Stimulated activated CD4-positive, alpha-beta T cell treated with anti-CD3 and anti-CD28 coated beads, TNF-alpha, amount 100 ng/mL, for 4 hours (primary cell): ENCODE measurements around the gene TTC23L.

Experiments used
- DNase-seq, 3 experiments: peaks; one replicate each; pipeline ENCODE4 v3.0.0-alpha.2; 2020; ENCODE audit warnings: low read depth in 3 of 3

TTC23L gene

DNA sequence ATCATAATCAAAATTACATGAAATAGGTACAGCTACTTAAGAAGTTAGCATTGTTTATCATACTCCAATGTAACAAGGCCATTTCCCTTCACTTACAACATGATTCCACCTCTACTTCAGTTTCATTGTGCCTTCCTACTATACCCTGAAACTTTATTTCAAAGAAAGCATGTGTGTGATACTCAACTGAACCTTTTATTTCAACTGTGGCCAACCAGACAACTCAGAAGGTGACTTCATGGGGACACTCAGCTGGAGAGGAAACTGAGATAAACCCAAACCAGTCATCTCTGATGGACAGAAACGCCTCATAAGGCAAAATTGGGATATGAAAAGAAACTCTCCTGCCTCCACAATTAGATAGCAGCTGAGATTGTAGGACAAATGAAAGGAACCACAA, 5.9 kb upstream of the TTC23L start:
- no peak for DNase-seq

- no peak for DNase-seq
Measured at GRCh38 chr5:34833976-34834793, 4.8 kb upstream of the TTC23L start.

GRCh38 chr5:34834794-34835089, 4.2 kb upstream of the TTC23L start:
- no peak for DNase-seq

- no peak for DNase-seq
Measured at GRCh38 chr5:34835664-34836063, 3.3 kb upstream of the TTC23L start.

GRCh38 chr5:34841816-34842215, 2.9 kb downstream of the TTC23L start:
- DNase-seq, result no peak

DNA sequence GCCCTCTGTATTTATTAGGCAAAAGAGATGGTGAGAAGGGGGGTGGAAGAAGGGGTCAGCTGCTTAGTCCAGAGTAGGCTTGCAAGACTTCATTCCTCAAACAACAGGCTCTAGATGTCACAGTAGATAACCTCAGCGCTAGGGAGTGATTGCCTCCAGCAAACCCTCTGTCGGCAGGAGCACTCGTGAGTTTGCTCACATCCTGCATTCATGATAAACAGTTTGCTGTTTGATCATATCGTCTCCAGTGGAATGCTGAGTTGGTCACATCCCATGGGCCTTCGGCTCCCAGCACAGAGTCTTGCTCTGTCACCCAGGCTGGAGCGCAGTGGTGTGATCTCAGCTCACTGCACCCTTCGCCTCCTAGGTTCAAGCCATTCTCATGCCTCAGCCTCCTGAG, 3.6 kb downstream of the TTC23L start:
- no peak for DNase-seq

DNA sequence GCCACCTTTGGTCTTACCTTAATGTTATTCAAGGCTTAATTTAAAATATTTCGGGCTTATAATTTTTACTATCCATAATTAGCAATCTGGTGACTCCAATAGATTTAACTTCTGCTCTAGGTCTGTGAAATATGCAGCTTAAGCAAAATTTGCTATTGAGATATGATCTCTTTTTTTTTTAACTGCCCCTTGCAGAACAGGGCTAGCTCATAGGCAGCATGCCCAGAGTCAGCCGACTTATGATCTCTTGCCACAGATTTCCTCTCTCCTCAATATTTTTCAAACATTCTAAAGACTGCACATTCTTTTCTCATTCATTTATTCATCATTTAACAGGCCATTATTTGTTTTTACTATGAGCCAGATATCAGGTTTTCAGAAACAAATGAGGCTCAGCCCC, 4.5 kb downstream of the TTC23L start:
- no peak for DNase-seq

- DNase-seq, result no peak
Measured at GRCh38 chr5:34844106-34844505, 5.1 kb downstream of the TTC23L start.

DNA sequence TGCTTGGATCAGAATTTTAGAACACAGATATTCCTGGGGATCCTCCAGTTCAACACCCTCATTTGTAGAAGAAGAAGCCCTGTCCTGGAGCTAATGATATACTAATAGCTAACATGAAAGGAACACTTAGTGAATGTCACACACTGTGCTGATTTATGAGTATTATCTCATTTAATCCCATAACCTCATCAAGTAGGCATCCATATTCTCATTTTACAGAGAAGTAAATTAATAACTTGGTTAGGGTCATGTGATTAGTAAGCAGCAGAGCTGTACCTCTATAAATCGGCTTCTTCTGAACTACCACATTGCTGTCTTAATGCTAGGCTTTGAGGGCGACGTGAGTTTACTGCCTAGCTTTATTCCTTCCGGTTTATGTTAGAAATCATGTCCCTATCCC, 6.0 kb downstream of the TTC23L start:
- no peak for DNase-seq

DNA sequence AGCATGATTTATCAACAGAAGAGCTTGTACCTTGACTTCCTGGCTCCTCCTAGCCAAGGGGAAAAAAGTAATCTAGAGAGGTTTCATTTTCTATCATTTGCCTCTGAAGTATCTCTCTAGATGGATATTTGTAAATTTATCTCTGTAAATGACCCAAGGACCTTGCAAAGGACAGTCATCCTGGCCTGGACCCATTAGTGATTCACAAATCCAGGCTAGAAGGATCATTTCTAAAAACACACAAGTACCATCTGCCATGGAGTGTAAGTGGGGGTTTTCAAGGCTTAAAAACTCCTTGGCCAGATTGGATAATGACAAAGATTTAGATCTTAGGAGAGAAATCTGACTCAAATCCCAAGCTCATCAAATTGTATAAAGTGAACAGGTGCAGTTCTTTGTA, 8.1 kb downstream of the TTC23L start:
- no peak for DNase-seq

- DNase-seq, result no peak
Measured at GRCh38 chr5:34847552-34847951, 8.6 kb downstream of the TTC23L start.

DNA sequence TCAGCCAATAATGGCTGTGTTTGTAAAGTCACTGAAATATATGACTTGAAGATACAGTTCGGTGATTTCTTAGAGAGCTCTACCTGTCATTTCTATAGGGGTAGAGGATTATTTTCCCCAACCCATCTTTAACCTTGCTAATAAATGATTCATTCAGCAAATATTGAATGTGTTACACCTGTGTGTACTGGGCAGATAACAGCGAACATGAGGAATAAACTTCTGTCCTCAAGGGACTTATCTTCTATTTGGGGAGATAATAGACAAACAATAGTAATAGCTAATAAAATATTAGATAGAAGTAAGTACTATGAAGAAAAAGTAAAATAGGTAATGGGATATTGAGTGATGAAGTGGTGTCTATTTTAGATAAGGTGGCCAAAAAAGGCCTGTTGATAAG, 9.3 kb downstream of the TTC23L start:
- no peak for DNase-seq

DNA sequence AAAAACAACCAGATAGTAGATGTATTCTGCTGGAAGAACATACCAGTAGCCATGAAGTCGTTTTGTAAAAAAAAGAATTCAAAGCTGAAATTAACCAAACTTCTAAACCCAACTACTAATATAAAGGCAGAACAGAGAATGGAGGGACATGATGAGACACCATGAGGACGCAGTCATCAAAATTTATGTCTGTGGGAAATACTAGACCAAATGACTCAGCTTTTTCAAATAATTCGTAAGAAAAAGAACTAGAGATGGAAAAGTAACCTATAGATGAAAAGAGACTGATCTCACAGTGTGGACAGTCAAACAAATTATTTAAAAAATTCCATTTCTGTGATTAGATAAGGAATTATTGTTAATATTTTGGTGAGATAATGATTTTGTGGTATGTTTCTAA, 10.3 kb downstream of the TTC23L start:
- DNase-seq, result no peak

- no peak for DNase-seq
Measured at GRCh38 chr5:34854459-34855174, 15.7 kb downstream of the TTC23L start.

DNA sequence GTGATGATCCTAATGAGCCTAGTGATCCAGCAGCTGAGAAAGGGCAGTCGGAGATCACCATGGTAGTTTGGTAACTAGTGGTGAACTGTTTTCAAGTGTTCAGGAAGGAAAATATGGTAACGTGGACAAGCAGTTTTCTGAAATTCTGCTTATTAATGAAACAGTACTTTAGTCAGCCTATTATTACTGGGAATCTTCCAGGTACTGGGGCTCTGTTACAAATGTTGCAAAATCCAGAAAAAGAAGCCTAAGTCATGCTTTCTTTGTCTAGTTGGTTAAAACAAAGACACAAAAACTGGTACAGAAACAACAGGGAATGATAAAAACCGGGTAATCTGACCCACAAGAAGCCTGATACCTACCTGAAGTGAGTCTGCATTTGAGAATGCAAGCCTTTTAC, 18.2 kb downstream of the TTC23L start:
- DNase-seq, result no peak

DNA sequence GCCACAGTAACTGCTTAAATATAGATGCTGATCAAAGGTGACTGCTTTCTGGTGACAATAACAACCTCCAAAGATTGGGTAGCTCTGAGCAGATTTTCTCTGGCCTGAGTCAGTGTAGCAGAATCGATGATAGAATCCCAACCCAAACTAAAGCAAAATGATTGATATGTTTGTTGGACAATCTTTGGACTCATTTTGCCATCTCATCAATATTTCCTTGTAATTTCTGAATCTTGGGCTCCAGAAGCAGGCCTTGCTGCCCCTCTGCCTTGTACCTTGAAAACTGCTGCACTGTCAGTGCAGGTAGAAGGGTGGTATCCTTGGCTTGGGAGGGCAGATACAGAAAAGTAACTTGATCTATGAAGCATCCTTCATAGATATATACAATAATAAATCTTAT, 18.9 kb downstream of the TTC23L start:
- DNase-seq, result no peak

DNA sequence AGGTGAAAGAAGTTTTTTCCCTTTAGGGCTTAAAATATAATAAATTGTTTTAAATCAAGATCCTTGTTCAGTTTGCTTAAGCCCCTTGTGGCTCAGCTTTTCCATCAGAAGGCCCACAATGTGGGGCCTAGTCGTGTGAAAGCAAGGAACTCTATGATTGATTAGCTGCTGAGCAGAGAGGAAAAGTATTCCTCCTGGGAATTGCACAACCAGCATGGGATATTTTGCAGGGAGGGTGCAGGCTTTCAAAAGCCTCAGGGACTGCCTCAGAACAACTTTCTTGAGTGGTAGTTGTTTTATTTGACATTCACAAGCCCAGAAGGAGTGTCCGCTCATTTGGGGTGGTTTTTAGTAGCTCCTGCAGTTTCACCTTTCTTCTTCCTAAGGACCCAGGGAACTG, 19.8 kb downstream of the TTC23L start:
- no peak for DNase-seq

DNA sequence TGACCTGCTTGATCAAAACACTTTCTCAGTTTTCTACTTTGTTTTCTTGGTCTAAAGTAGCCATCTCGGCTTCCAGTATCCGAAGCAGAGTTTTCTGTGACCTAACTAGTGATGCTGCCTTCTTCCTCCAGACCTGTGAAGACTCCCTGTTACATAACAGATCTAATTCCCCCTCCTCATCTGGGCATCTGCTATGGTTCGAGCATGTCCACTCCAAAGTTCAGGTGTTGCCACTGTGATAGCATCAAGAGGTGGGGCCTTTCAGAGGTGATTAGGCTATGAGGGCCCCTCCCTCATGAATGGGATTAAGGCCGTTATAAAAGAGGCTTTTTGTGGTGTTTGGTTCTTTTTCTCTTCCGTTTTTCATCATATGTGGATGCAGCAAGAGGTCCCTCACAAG, 20.3 kb downstream of the TTC23L start:
- no peak for DNase-seq

DNA sequence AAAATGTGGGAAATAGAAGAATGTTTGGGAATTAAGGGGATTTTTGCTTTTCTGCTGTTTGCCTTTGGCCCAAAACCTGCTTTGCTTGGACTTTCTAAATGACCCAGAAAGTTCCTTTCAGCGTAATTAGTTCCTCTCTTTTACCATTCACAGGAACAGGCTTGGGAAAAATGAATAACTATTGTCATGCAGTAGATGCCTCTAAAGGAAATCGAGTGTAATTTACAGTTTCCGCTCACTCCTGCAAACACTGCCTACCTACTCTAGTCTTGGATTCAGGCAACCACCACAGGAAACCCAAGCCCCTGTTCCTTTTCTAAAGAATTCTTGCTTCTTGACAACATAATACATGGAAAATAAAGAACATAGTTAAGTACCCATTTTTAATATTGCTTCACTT, 25.0 kb downstream of the TTC23L start:
- no peak for DNase-seq

- no peak for DNase-seq
Measured at GRCh38 chr5:34865091-34865490, 26.1 kb downstream of the TTC23L start.

DNA sequence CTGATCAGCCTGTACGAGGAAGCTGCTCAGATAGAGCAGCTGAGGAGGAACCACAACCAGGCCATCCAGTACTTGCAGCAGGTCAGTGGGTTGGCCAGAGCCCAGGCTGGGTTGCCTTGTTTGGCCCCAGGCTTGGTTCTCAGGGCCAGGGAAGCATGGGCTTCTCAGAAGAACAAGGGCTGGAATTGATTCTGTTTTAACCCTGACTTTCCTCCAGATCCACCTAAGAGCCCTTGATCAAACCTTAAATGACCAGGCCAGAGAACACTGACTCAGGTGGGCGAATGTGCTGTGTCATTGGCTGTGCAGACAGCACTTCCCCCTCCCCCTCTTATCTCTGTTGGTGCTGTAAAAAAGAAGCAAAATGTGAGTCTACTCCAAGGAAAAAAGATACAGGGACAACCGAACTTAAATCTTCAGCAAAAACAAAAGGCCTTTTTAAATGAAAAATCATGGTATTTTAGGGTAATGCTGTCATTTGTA, 28.1 kb downstream of the TTC23L start:
- no peak for DNase-seq

GRCh38 chr5:34867660-34868059, 28.7 kb downstream of the TTC23L start:
- DNase-seq, result no peak

- DNase-seq, result no peak
Measured at GRCh38 chr5:34868791-34869190, 29.8 kb downstream of the TTC23L start.

GRCh38 chr5:34869256-34869655, 30.3 kb downstream of the TTC23L start:
- no peak for DNase-seq
